ENCODE data around the gene RERE. TPM values are rescaled to one million over a fixed set of nuclear protein-coding genes. Genes with fewer than 3 reads are reported as not detected.

RERE gene
- total RNA-seq, 1 donor: 27.0 TPM

- H3K4me3 ChIP-seq (ENCODE audit: low read depth, low read length): no peak overlapping the region
- no peak for DNase-seq (ENCODE audit: low read depth)
- TF ChIP-seq CTCF (IDR thresholded peaks at IDR 0.05; ENCODE audit: insufficient read depth, low read length): no peak
These were observed 296.9 kb downstream of the RERE start for GRCh38 chr1:8520483-8520966.

- no peak overlapping the region for H3K4me3 ChIP-seq (ENCODE audit: low read depth, low read length)
- DNase-seq (ENCODE audit: low read depth): no peak
- TF ChIP-seq CTCF (IDR thresholded peaks at IDR 0.05; ENCODE audit: insufficient read depth, low read length): no peak
These were observed 298.3 kb downstream of the RERE start for GRCh38 chr1:8519167-8519566.

GRCh38 chr1:8518490-8518801, 299.0 kb downstream of the RERE start:
- TF ChIP-seq CTCF (IDR thresholded peaks at IDR 0.05; ENCODE audit: insufficient read depth, low read length): no peak
- H3K4me3 ChIP-seq (ENCODE audit: low read depth, low read length): no peak overlapping the region
- no peak for DNase-seq (ENCODE audit: low read depth)

GRCh38 chr1:8517661-8518489, 299.6 kb downstream of the RERE start:
- no peak for DNase-seq (ENCODE audit: low read depth)
- H3K4me3 ChIP-seq (ENCODE audit: low read depth, low read length): no peak overlapping the region
- TF ChIP-seq CTCF (IDR thresholded peaks at IDR 0.05; ENCODE audit: insufficient read depth, low read length): no peak

GRCh38 chr1:8516793-8517556, 300.5 kb downstream of the RERE start:
- H3K4me3 ChIP-seq (ENCODE audit: low read depth, low read length): no peak overlapping the region
- no peak for DNase-seq (ENCODE audit: low read depth)
- no peak for TF ChIP-seq CTCF (IDR thresholded peaks at IDR 0.05; ENCODE audit: insufficient read depth, low read length)

- no peak for TF ChIP-seq CTCF (IDR thresholded peaks at IDR 0.05; ENCODE audit: insufficient read depth, low read length)
- no peak for DNase-seq (ENCODE audit: low read depth)
- H3K4me3 ChIP-seq (ENCODE audit: low read depth, low read length): no peak overlapping the region
These were observed 301.1 kb downstream of the RERE start for GRCh38 chr1:8516278-8516777.

Data from fibroblast of the aortic adventitia (primary cell).